Activated CD8-positive, alpha-beta T cell treated with anti-CD3 and anti-CD28 coated beads for 36 hours (primary cell): ENCODE results near the gene PTPRK. TPM values are rescaled to one million over a fixed set of nuclear protein-coding genes. Genes with fewer than 3 reads are reported as not detected.

ENCODE experiments used
- ATAC-seq: fragments of 200-7000 bp; cut with Tn5 transposase; one replicate; pipeline ENCODE4 v1.10.0; 2021; ENCODE audit warnings: mild to moderate bottlenecking, moderate library complexity
- CTCF ChIA-PET: fragments of 350-600 bp; sonication (Branson Sonifier 250); formaldehyde crosslinking; loops from one replicate; lab custom pipeline; 2021; ENCODE audit warnings: antibody characterized with exemption; lab: Charles Lee
- POLR2A ChIA-PET: fragments of 350-600 bp; sonication (Branson Sonifier 250); formaldehyde crosslinking; loops from one replicate; lab custom pipeline; 2021; ENCODE audit warnings: antibody characterized with exemption; lab: Charles Lee
- DNase-seq: peaks from one replicate; pipeline ENCODE4 v3.0.0-alpha.2; 2020
- H3K27ac Mint-ChIP-seq: one replicate; pipeline ENCODE4 v1.8.0; 2021; ENCODE audit warnings: mild to moderate bottlenecking, mixed read lengths
- H3K27me3 Mint-ChIP-seq: one replicate; pipeline ENCODE4 v1.8.0; 2021; ENCODE audit warnings: mixed read lengths
- H3K36me3 Mint-ChIP-seq: one replicate; pipeline ENCODE4 v1.8.0; 2021; ENCODE audit warnings: low read depth, mixed read lengths
- H3K4me1 Mint-ChIP-seq: one replicate; pipeline ENCODE4 v1.8.0; 2021; ENCODE audit warnings: low read depth, mixed read lengths
- H3K4me3 Mint-ChIP-seq: one replicate; pipeline ENCODE4 v1.8.0; 2021; ENCODE audit warnings: mild to moderate bottlenecking, moderate library complexity, mixed read lengths
- H3K9me3 Mint-ChIP-seq: one replicate; pipeline ENCODE4 v1.8.0; 2021; ENCODE audit warnings: mixed read lengths
- CTCF ChIP-seq: fragments of 200-600 bp; IDR thresholded peaks from one replicate; pipeline ENCODE4 v1.8.0; 2022; ENCODE audit warnings: antibody characterized with exemption, mild to moderate bottlenecking
- intact Hi-C: fragments of 100-400 bp; cut with micrococcal nuclease; formaldehyde crosslinking; loops from one replicate; pipeline ENCODE4 v1.10.0; 2022
- total RNA-seq, 2 experiments: library from RNA; stranded (reverse); gene quantifications; one replicate each; pipeline ENCODE4 v1.2.3, GENCODE V29; 2021

PTPRK gene
- total RNA-seq, 2 experiments from 2014 or later: 7.7 to 8.9 TPM

GRCh38 chr6:128265706-128266105, 254.7 kb downstream of the PTPRK start:
- Mint-ChIP-seq H3K27me3 (no peaks in the 10 kb centered on the region), H3K36me3 (peaks cover 13% of the 10 kb centered on the region), H3K4me3 (no peak overlapping the region), H3K4me1 (peaks cover 3% of the 10 kb centered on the region), H3K9me3 (peaks cover 11% of the 10 kb centered on the region), H3K27ac (no peak overlapping the region)
- intact Hi-C loops: no loop called here
- TF ChIP-seq CTCF: no peak
- ATAC-seq: no peak
- POLR2A ChIA-PET: no interaction called here
- no peak for DNase-seq
- CTCF ChIA-PET: no interaction called here

- no peak for TF ChIP-seq CTCF
- Mint-ChIP-seq H3K27me3 (no peaks in the 10 kb centered on the region), H3K36me3 (peaks cover 13% of the 10 kb centered on the region), H3K4me3 (peak overlapping the region; percentile 68), H3K9me3 (peaks cover 11% of the 10 kb centered on the region), H3K27ac (peak overlapping the region; percentile 77), H3K4me1 (peaks cover 26% of the 10 kb centered on the region)
- ChIA-PET POLR2A (no interaction called here), CTCF (interaction anchor here (1.3 kb wide), 1 partner anchor 14 kb away, joined by 3 read pairs; no protein-coding TSS in a partner anchor)
- intact Hi-C loops: loop anchor here (10.0 kb wide), 2 partner anchors 285 to 405 kb away; no protein-coding TSS in a partner anchor
- DNase-seq (no peak), ATAC-seq (peak; percentile 64)
Observed at GRCh38 chr6:128259730-128260685, 260.4 kb downstream of the PTPRK start.

- TF ChIP-seq CTCF: no peak
- Mint-ChIP-seq H3K36me3 (peaks cover 10% of the 10 kb centered on the region), H3K9me3 (peaks cover 8% of the 10 kb centered on the region), H3K4me1 (peaks cover 26% of the 10 kb centered on the region), H3K27me3 (no peaks in the 10 kb centered on the region), H3K4me3 (peak overlapping the region; percentile 68), H3K27ac (peak overlapping the region; percentile 77)
- DNase-seq (no peak), ATAC-seq (peak; percentile 88)
- ChIA-PET CTCF (no interaction called here), POLR2A (no interaction called here)
- intact Hi-C loops: loop anchor here (10.0 kb wide), 2 partner anchors 284 to 404 kb away; no protein-coding TSS in a partner anchor
Observed at GRCh38 chr6:128259029-128259724, 261.2 kb downstream of the PTPRK start.

GRCh38 chr6:128256095-128256494, 264.3 kb downstream of the PTPRK start:
- H3K27me3 Mint-ChIP-seq: no peaks in the 10 kb centered on the region
- no peak overlapping the region for H3K27ac Mint-ChIP-seq
- H3K4me1 Mint-ChIP-seq: peaks cover 48% of the 10 kb centered on the region
- intact Hi-C loops: loop anchor here (10.0 kb wide), 2 partner anchors 281 to 401 kb away; no protein-coding TSS in a partner anchor
- ChIA-PET POLR2A (no interaction called here), CTCF (no interaction called here)
- no peak for TF ChIP-seq CTCF
- no peak for ATAC-seq
- H3K36me3 Mint-ChIP-seq: no peaks in the 10 kb centered on the region
- DNase-seq: no peak
- H3K4me3 Mint-ChIP-seq: no peak overlapping the region
- H3K9me3 Mint-ChIP-seq: no peaks in the 10 kb centered on the region
